Mesenchymal stem cell (in vitro differentiated cells and primary cell): ENCODE measurements around the gene METTL26.
A peak's percentile ranks its signal among the peaks of the same experiment; 100 is the strongest.

ENCODE experiments used
- DNase-seq: peaks from one replicate; pipeline ENCODE4 v3.0.0-alpha.2; 2013
- H2AFZ ChIP-seq: one replicate; pipeline ENCODE4 v1.6.1; 2013; ENCODE audit warnings: low read depth, mild to moderate bottlenecking, control low read depth, inconsistent platforms, low read length, moderate library complexity
- H2AK5ac ChIP-seq: 2 replicates; pipeline ENCODE4 v1.6.1; 2013; ENCODE audit warnings: low read length, moderate library complexity, mild to moderate bottlenecking, inconsistent platforms; ENCODE audit not compliant: severe bottlenecking
- H2BK120ac ChIP-seq: one replicate; pipeline ENCODE4 v1.6.1; 2013; ENCODE audit warnings: low read depth, mild to moderate bottlenecking, inconsistent platforms, low read length, moderate library complexity
- H2BK12ac ChIP-seq, 2 experiments: one replicate each; pipeline ENCODE4 v1.6.1; 2013; ENCODE audit warnings: inconsistent platforms in 2 of 2, low read length in 2 of 2, mild to moderate bottlenecking in 2 of 2, moderate library complexity in 2 of 2, control low read depth in 1 of 2
- H2BK15ac ChIP-seq: one replicate; pipeline ENCODE4 v1.6.1; 2013; ENCODE audit warnings: mild to moderate bottlenecking, low read depth, inconsistent platforms; ENCODE audit not compliant: poor library complexity, severe bottlenecking
- H2BK5ac ChIP-seq: 2 replicates; pipeline ENCODE4 v1.6.1; 2013; ENCODE audit warnings: low read depth, mild to moderate bottlenecking, low read length, control low read depth, inconsistent platforms; ENCODE audit not compliant: poor library complexity, severe bottlenecking
- H3K14ac ChIP-seq, 2 experiments: one replicate each; pipeline ENCODE4 v1.6.1; 2013; ENCODE audit warnings: inconsistent platforms in 2 of 2, low read length in 2 of 2, control low read depth in 1 of 2, mild to moderate bottlenecking in 1 of 2, moderate library complexity in 1 of 2
- H3K18ac ChIP-seq, 2 experiments: one replicate each; pipeline ENCODE4 v1.6.1; 2013; ENCODE audit warnings: inconsistent platforms in 2 of 2, low read length in 2 of 2, control low read depth in 1 of 2, low read depth in 1 of 2, mild to moderate bottlenecking in 1 of 2
- H3K23ac ChIP-seq, 2 experiments: one replicate each; pipeline ENCODE4 v1.6.1; 2013; ENCODE audit warnings: inconsistent platforms in 2 of 2, low read length in 2 of 2, mild to moderate bottlenecking in 2 of 2, moderate library complexity in 2 of 2, control low read depth in 1 of 2
- H3K27ac ChIP-seq: 2 replicates; pipeline ENCODE4 v1.5.1; 2013; ENCODE audit warnings: mild to moderate bottlenecking, moderate library complexity, low read length, control low read depth, inconsistent platforms; ENCODE audit not compliant: poor library complexity, severe bottlenecking
- H3K27me3 ChIP-seq, 2 experiments: 2 replicates each; pipeline versions ENCODE4 v1.6.1 to v1.7.0; 2013; ENCODE audit warnings: low read length in 2 of 2, mild to moderate bottlenecking in 2 of 2, moderate library complexity in 2 of 2, control low read depth in 1 of 2, inconsistent platforms in 1 of 2; ENCODE audit not compliant: control insufficient read depth in 1 of 2, insufficient read depth in 1 of 2
- H3K36me3 ChIP-seq, 2 experiments: 2 replicates each; pipeline versions ENCODE4 v1.6.1 to v1.7.0; 2013; ENCODE audit warnings: low read length in 2 of 2, control low read depth in 1 of 2, inconsistent platforms in 1 of 2, low read depth in 1 of 2, mild to moderate bottlenecking in 1 of 2; ENCODE audit not compliant: insufficient read depth in 2 of 2, control insufficient read depth in 1 of 2
- H3K4ac ChIP-seq, 2 experiments: one replicate each; pipeline ENCODE4 v1.6.1; 2013; ENCODE audit warnings: inconsistent platforms in 2 of 2, low read length in 2 of 2, mild to moderate bottlenecking in 2 of 2, moderate library complexity in 2 of 2, control low read depth in 1 of 2, low read depth in 1 of 2
- H3K4me1 ChIP-seq: 2 replicates; pipeline ENCODE4 v1.6.1; 2013; ENCODE audit warnings: low read depth, low read length, control low read depth; ENCODE audit not compliant: control insufficient read depth, insufficient read depth
- H3K4me2 ChIP-seq: 2 replicates; pipeline ENCODE4 v1.6.1; 2013; ENCODE audit warnings: low read length, mild to moderate bottlenecking, inconsistent platforms; ENCODE audit not compliant: poor library complexity, severe bottlenecking
- H3K4me3 ChIP-seq, 2 experiments: 2 replicates each; pipeline versions ENCODE4 v1.5.1 to v1.7.0; 2013; ENCODE audit warnings: low read length in 2 of 2, mild to moderate bottlenecking in 2 of 2, control low read depth in 1 of 2, low read depth in 1 of 2; ENCODE audit not compliant: insufficient read depth in 1 of 2
- H3K79me1 ChIP-seq: replicated peaks from 2 replicates; pipeline ENCODE4 v1.6.1; 2013; ENCODE audit warnings: mild to moderate bottlenecking, control low read depth, low read length, inconsistent platforms; ENCODE audit not compliant: poor library complexity, severe bottlenecking
- H3K9ac ChIP-seq: 2 replicates; pipeline ENCODE4 v1.7.0; 2013; ENCODE audit warnings: mild to moderate bottlenecking, low read length, moderate library complexity
- H3K9me3 ChIP-seq: 2 replicates; pipeline ENCODE4 v1.7.0; 2013; ENCODE audit warnings: mild to moderate bottlenecking, low read length; ENCODE audit not compliant: control insufficient read depth
- H4K8ac ChIP-seq: one replicate; pipeline ENCODE4 v1.6.1; 2013; ENCODE audit warnings: inconsistent platforms, mild to moderate bottlenecking, low read length, moderate library complexity
- H4K91ac ChIP-seq: one replicate; pipeline ENCODE4 v1.6.1; 2013; ENCODE audit warnings: mild to moderate bottlenecking, low read length, inconsistent platforms
- WGBS: methylation state at CpG from one replicate; pipeline ENCODE4 v1.1.7; 2013; ENCODE audit warnings: mixed read lengths; 5-methylcytosine and 5-hydroxymethylcytosine counted together

METTL26 gene

DNA sequence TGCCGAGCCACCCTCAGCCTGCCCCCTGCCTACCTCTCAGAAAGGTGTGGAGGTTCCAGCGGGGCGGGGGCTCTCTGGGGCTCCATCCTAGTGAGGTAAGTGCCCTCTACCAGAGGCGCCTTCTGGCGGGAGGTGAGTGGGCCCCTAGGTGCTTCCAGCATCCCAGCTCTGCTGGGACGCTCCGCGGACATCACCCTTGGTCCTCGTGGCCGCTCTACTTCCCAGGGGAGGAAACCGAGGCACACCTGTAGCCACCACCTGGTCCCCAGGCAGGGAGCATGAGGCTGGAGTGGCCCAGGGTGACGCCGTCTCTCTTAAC, 6.9 kb upstream of the METTL26 start:
- peaks cover 34% of the 10 kb centered on the region for H3K79me1 ChIP-seq
- H3K4me3 ChIP-seq, result peak overlapping the region in 1 of 2 experiments; percentile 83
- no peak overlapping the region for H2BK120ac ChIP-seq
- no peaks in the 10 kb centered on the region for H3K27me3 ChIP-seq
- no peak overlapping the region for H4K8ac ChIP-seq
- H2BK15ac ChIP-seq, result no peak overlapping the region
- no peak overlapping the region for H3K27ac ChIP-seq
- WGBS, result 91% methylated on average over 11 of the region's 13 CpGs
- H2AFZ ChIP-seq, result no peak overlapping the region
- no peaks in the 10 kb centered on the region for H3K9me3 ChIP-seq
- no peak overlapping the region for H2BK12ac ChIP-seq
- DNase-seq, result no peak
- peaks cover 53% of the 10 kb centered on the region for H3K4me1 ChIP-seq
- H3K9ac ChIP-seq, result peak overlapping the region; percentile 89
- H3K18ac ChIP-seq, result peak overlapping the region in 1 of 2 experiments; percentile 80
- no peak overlapping the region for H2AK5ac ChIP-seq
- no peak overlapping the region for H3K14ac ChIP-seq
- no peak overlapping the region for H4K91ac ChIP-seq
- peaks cover 0 to 27% of the 10 kb centered on the region in 2 experiments for H3K36me3 ChIP-seq
- H2BK5ac ChIP-seq, result no peak overlapping the region
- H3K23ac ChIP-seq, result no peak overlapping the region
- H3K4me2 ChIP-seq, result peak overlapping the region; percentile 99
- peak overlapping the region in 1 of 2 experiments; percentile 54 for H3K4ac ChIP-seq

DNA sequence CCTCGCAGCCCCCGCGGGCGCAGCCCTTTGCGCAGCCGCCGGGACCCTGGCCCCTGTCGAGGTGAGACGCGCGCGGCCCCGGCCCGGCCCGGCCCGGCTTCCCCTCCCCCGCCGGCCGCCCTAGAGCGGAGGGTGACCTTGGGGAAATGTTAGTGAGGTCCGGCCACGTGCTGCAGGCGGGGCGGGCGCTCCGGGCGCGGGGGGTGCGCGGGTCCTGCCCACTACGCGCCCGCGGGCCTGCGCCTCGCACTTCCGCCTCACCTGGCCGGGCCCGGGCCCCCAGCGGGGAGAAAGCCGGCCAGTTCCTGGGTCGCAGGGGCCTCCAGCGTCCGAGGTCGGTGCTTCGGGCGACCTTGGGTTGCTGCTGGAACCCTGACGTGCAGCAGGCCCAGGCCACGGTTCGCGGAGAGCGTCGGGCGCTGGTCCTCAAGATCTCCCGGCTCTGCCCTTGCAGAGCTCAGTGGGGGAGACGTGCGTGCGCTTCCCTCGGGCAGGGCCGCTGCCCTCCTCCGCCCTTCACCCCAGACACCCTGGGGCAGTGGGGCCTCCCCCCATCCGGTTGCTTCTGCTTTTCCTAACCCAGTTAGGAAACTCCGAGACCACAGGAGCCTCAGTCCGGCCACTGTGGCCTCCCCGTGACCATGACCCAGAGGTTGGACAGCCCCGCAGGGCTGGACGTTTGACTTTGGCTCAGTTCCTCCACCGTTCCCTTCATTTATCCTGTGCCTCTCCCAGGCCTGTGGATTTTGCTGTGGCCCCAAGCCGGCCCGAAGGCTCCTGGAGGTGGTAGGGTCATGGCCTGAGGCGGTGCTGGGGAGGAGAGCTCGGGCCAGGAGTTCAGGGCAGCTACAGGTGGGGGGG, 6.3 kb upstream of the METTL26 start:
- peak overlapping the region; percentile 99 for H3K4me2 ChIP-seq
- H3K18ac ChIP-seq, result peak overlapping the region; percentile 76 to 80
- H2BK5ac ChIP-seq, result no peak overlapping the region
- peak overlapping the region; percentile 89 for H3K9ac ChIP-seq
- H2BK120ac ChIP-seq, result peak overlapping the region; percentile 84
- H3K27me3 ChIP-seq, result no peaks in the 10 kb centered on the region
- DNase-seq, result peak; percentile 49
- H3K36me3 ChIP-seq, result peaks cover 0 to 23% of the 10 kb centered on the region in 2 experiments
- H4K91ac ChIP-seq, result peak overlapping the region; percentile 70
- peaks cover 50% of the 10 kb centered on the region for H3K4me1 ChIP-seq
- 12% methylated on average over 53 of the region's 72 CpGs for WGBS
- peak overlapping the region; percentile 89 for H2BK15ac ChIP-seq
- H3K9me3 ChIP-seq, result no peaks in the 10 kb centered on the region
- H3K23ac ChIP-seq, result peak overlapping the region in 1 of 2 experiments; percentile 83
- H3K4me3 ChIP-seq, result peak overlapping the region; percentile 71 to 83
- H4K8ac ChIP-seq, result peak overlapping the region; percentile 89
- H2AK5ac ChIP-seq, result no peak overlapping the region
- peak overlapping the region in 1 of 2 experiments; percentile 84 for H2BK12ac ChIP-seq
- H2AFZ ChIP-seq, result peak overlapping the region; percentile 46
- peaks cover 30% of the 10 kb centered on the region for H3K79me1 ChIP-seq
- H3K27ac ChIP-seq, result no peak overlapping the region
- peak overlapping the region; percentile 54 to 83 for H3K4ac ChIP-seq
- H3K14ac ChIP-seq, result peak overlapping the region in 1 of 2 experiments; percentile 88

- no peaks in the 10 kb centered on the region for H3K27me3 ChIP-seq
- H2BK15ac ChIP-seq, result peak within 1 kb of the TSS; percentile 90
- DNase-seq, result peak; percentile 69
- peak within 1 kb of the TSS; percentile 88 to 98 for H3K18ac ChIP-seq
- H3K14ac ChIP-seq, result peak within 1 kb of the TSS; percentile 90 to 99
- H4K8ac ChIP-seq, result peak within 1 kb of the TSS; percentile 99
- H3K4me3 ChIP-seq, result peak within 1 kb of the TSS; percentile 71 to 83
- peak within 1 kb of the TSS; percentile 83 to 87 for H3K4ac ChIP-seq
- no peak within 1 kb of the TSS for H2AK5ac ChIP-seq
- peak within 1 kb of the TSS; percentile 89 for H3K9ac ChIP-seq
- H2BK12ac ChIP-seq, result peak within 1 kb of the TSS; percentile 18 to 84
- peaks cover 27% of the 10 kb centered on the region for H3K79me1 ChIP-seq
- peak within 1 kb of the TSS; percentile 70 for H4K91ac ChIP-seq
- 2% methylated on average over 61 of the region's 81 CpGs for WGBS
- peak within 1 kb of the TSS; percentile 94 for H2BK120ac ChIP-seq
- H3K4me2 ChIP-seq, result peak within 1 kb of the TSS; percentile 99
- peak within 1 kb of the TSS; percentile 70 for H2AFZ ChIP-seq
- H2BK5ac ChIP-seq, result peak within 1 kb of the TSS; percentile 49
- H3K36me3 ChIP-seq, result peaks cover 0 to 14% of the 10 kb centered on the region in 2 experiments
- peak within 1 kb of the TSS in 1 of 2 experiments; percentile 83 for H3K23ac ChIP-seq
- no peak within 1 kb of the TSS for H3K27ac ChIP-seq
- H3K4me1 ChIP-seq, result peaks cover 49% of the 10 kb centered on the region
- no peaks in the 10 kb centered on the region for H3K9me3 ChIP-seq
These were observed 5.5 kb upstream of the METTL26 start, which contains the start of gene MCRIP2 for GRCh38 chr16:641326-642188. TSS of gene MCRIP2 (plus strand) at chr16:641828. CDS start at chr16:641992, 164 bp downstream.
